Embryonic facial prominence (tissue), 1 donor: Measurements from ENCODE around the gene H2AZ2.
"Not testable (repeated sequence)": the region's sequence is repeated elsewhere in the genome, so short reads cannot be mapped to it uniquely, and the experiment has no call there.

ENCODE experiments used
- DNase-seq: peaks from one replicate; pipeline ENCODE4 v3.0.0-alpha.2; 2016; ENCODE audit errors: extremely low spot score

Gene H2AZ2

DNA sequence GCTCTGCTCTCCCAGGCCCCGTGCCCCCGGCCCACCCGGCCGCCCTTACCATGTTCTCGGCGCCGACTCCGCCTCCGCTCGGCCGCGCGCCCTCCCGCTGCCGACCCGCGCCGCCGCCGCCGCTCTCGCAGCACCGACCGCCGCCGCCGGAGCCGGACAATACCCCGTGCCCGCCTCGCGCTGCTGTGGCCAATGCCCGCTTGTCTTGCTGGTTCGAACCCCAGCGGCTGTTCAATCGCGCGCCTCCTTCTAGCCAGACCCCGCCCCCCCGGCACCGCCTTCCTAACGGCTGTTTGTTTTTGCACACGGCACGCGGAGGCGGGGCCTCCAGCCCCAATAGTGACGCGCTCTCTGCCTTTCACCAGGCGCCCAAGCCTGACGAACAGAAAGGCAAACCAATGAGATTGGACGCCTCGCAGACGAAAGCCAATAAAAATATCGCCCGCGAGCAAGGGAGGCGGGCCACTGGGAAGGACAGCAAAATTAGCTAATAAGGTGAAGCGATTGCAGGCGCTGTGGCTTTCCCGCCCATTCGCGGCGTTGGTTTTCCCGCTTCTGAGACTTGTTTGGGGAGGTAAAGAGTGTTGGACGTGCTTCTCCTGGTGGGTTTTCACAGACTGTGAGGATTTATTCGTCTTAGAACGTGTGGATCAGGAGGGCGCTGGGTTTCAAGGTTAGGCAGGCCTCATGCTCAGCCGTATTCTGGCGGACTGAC, at the start of gene H2AZ2:
Gene H2AZ2, minus strand, starts transcription at position 168 of the 715 bp plus-strand sequence. Its CDS starts 116 bp downstream, at position 52.
- peak; percentile 99 for DNase-seq

- DNase-seq, result no peak
These were observed 49.4 kb upstream of the H2AZ2 start for GRCh38 chr7:44897309-44897708.

DNA sequence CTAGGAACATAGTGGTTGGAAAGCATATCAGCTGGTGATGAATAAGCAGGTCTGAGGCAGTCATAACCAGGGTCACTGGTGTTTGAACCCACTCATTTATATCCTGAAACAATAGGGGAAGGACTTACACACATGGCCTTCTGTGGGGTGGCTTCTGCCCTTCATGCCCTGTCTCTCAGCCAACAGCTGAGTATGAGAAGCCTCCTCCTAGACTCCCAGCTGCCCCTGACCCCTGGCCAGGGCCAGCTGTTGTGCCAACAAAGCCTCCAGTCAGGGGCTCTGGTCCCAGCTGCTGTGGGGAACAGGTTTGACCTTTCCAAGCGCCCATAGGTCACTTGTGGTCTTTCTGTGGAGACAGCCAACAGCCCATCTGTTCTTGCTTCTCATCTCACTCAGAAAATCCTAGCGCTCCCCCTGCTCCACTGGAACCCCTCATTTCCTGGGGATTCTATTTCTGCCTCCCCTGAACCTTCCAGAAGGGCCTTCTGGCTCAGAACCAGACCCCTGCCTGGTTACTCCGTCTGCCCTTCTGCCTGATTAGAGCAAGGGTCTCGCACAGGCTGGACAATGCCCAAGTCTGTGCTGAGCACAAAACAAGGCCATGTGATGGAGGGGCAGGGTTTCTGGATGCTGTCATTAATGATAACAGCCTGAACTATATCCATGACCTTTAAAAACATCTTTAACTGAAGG, 47.1 kb upstream of the H2AZ2 start:
- DNase-seq, result no peak

GRCh38 chr7:44893710-44894234, 45.9 kb upstream of the H2AZ2 start:
- no peak for DNase-seq

- DNase-seq, result no peak
These were observed 43.9 kb upstream of the H2AZ2 start for GRCh38 chr7:44891791-44892190.

DNA sequence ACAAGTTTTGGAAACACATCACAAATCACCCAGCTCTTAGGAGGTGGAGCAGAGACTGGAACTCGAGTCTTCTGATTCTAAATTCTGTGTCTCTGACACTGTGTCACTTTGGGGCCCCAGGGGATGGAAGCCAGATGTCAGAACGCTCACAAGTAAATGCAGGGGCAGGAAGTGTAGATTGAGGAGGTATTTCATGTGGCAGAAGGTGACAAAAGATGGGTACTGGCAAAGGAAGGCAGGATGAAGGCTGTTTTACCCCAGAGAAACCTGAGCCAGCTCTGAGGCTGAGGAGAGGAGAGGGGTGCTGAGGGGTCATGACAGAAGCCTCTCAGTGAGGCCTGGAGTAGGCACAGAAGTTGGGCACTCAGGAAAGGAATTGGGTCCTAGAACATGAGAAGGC, 43.5 kb upstream of the H2AZ2 start:
- no peak for DNase-seq

- DNase-seq, result no peak
These were observed 41.3 kb upstream of the H2AZ2 start for GRCh38 chr7:44889086-44889781.

DNA sequence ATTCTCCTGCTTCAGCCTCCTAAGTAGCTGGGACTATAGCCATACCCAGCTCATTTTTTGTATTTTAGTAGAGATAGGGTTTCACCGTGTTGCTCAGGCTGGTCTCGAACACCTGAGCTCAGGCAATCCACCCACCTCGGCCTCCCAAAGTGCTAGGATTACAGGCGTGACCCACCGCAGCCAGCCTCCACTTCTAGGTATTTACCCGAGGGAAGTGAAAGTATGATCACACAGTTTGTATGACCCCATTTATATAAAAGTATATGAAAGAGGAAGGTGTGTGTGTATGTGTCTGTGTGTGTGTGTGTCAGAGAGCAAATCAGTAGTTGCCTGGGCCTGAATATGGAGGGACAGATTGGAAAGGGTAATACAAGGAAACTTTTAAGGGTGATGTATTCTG, 39.4 kb upstream of the H2AZ2 start:
- no peak for DNase-seq

DNA sequence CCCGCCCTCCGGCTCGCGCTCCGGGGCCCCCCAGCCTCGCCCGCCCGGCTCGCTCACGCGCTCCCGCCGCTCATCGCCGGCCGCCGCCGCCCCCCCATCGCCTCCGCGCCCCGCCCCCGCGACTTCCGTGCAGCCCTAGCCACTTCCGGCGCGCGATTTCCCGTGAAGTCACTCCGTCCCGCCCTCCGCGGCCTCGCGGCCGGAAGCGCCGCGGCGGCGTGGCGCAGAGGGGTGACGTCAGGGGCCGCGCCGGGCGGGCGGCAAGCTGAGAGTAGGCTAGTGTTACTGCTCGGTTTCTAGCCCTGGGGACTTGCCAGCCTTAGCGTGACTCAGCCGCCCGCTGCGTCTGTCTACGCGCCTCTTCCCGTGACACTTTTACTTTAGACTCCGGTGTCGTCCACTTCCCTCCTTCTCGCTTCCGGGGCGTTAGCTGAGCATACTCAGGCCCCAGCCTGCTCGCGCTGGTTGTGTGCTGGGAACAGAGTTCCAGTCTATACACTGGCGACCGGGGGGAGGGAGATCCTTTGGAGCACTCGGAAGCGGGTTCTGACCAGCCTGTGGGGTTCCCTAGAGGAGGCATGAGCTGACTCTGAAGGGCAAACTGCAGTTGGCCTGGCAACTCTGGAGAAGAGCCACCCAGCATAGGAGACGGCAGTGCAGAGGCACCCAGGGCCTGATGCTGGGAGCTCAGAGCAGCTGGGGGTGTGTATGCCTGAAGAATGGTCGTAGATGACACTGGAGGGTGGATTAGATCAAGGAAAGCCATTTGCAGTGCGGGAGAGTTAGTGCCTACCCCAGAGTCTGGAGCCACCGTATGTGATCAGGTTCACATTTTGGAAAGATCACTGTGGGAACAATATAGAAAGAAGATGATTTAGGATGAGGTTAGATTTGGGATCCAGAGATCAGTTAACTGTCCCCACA, 37.8 kb upstream of the H2AZ2 start, which contains the start of gene PURB:
Gene PURB, minus strand, starts transcription at position 137 of the 924 bp plus-strand sequence. CDS start 182 bp downstream, outside the sequence.
- peak; percentile 89 for DNase-seq

GRCh38 chr7:44884621-44885393, 36.9 kb upstream of the H2AZ2 start:
- no peak for DNase-seq

GRCh38 chr7:44883961-44884620, 36.2 kb upstream of the H2AZ2 start:
- DNase-seq, result no peak

GRCh38 chr7:44882899-44883298, 35.0 kb upstream of the H2AZ2 start:
- DNase-seq, result no peak

GRCh38 chr7:44881610-44882009, 33.7 kb upstream of the H2AZ2 start:
- DNase-seq, result no peak

DNA sequence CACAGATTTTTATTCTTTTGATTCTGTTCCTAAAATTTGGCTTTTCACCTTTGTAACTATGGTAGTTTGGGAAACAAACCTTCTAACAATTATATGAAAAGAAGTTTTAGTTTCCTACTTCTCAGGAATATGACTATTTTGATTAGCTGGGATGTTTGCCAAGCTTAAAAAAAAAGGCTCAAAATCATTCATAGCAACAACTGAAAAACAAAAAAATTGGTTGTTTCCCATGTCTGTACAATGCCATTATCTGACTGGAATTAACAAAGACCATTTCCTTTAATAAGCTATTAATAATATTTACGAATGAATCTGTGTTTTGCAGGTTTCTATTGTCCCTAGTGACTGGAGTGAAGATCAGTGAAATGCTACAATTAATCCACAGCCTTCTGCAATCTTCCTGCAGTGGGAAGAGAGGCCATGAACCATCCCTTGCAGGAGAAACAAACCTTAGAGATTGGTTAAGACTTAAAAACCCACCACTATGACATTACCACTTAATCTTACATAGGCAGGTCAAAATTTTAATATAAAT, 33.2 kb upstream of the H2AZ2 start:
- no peak for DNase-seq

DNA sequence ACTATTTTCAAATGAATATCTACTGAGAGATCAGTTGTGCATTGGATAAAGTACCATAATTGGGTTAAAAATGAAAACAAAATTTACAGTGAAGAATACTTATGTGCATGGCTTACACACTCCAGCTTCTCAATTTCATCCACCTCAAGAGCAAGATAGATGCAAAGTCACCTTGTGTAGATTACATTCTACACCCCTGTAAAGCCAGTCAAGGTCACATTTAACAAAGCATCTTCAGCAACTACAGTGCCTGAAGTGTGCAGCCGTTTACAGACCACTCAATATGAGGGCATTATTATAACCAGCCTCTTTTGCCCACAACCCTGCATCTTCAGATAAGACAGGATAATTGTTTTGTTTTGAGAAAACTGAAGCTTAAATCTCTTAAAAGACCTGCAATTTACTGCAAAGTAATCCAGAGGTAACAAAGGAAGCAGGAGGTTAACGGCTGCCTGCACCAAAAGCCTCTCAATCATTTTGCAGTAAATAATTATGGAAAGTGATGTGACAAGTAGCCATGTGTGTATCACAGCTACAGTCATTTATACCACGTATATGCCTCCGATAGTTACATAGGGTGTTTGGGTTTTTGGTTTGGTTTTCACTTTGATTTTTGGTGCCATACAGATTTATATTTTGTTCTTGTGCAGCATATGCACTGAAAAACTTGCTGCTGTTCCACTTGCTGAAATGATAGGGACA, 32.6 kb upstream of the H2AZ2 start:
- no peak for DNase-seq

DNA sequence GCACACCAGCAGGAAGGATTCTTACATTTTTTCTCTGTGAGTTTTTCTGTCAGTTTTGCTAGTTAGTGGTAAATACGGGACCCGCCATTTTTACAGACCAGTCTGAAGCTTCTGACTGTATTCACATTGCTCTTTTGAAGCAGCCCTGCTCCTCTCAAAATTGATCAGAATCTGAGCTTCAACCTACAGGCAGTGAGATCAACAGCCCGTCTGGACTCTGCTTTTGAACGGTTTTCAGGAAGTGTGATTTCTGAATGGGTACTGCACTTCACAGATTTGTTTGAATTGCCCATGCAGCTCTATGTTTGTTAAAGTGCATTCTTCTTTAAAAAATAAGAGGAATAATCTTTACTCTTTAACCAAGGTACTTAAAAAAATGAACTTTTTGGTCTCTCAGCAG, 28.5 kb upstream of the H2AZ2 start:
- DNase-seq, result no peak

DNA sequence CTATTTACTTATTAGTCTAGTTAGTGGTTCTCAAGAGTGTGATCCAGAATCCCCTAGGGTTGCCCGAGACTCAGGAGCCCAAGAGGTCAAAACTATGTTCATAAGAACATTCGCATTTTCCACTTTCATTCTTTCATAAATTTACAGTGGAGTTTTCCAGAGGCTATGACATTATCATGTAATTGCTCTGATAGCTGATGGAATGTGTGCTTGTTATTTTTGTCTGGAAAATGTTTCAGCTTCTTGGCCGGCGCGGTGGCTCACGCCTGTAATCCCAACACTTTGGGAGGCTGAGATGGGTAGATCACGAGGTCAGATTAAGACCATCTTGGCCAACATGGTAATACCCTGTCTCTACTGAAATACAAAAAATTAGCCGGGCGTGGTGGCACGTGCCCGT, 27.4 kb upstream of the H2AZ2 start:
- no peak for DNase-seq

- DNase-seq, result no peak
These were observed 24.9 kb upstream of the H2AZ2 start for GRCh38 chr7:44872787-44873186.

DNA sequence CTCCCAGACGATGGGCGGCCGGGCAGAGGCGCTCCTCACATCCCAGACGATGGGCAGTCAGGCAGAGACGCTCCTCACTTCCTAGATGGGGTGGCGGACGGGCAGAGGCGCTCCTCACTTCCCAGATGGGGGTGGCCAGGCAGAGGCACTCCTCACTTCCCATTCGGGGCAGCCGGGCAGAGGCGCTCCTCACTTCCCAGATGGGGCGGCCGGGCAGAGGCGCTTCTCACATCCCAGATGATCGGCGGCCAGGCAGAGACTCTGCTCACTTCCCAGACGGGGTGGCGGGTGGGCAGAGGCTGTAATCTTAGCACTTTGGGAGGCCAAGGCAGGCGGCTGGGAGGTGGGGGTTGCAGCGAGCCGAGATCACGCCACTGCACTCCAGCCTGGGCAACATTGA, 24.0 kb upstream of the H2AZ2 start:
- not testable (repeated sequence) for DNase-seq
